Measurements from ENCODE around the gene SMG1. TPM values are rescaled to one million over a fixed set of nuclear protein-coding genes. Genes with fewer than 3 reads are reported as not detected.

The SMG1 gene
- 74.9 and 94.6 TPM in 2 replicates for total RNA-seq

GRCh38 chr16:18925986-18926865 is at the start of gene SMG1:
Gene SMG1 (minus strand): TSS chr16:18926408. CDS start chr16:18926041, 367 bp downstream.

GRCh38 chr16:18801145-18801972 is 124.8 kb downstream of the SMG1 start, which contains the start of gene ARL6IP1:
Gene ARL6IP1 (minus strand): TSS chr16:18801549. CDS start chr16:18801466, 83 bp downstream.

GRCh38 chr16:18789850-18790706 is 136.1 kb downstream of the SMG1 start, which contains the start of gene RPS15A:
Gene RPS15A (minus strand): TSS chr16:18790334. CDS start chr16:18789113, 1,221 bp downstream.

Other genes with a start within 250 kb of the SMG1 start
- 2,909 and 3,577 TPM in 2 replicates for gene RPS15A, start 136.1 kb downstream of the SMG1 start, total RNA-seq
- gene ARL6IP1, start 124.9 kb downstream of the SMG1 start, total RNA-seq = 230 and 306 TPM in 2 replicates
- gene TMC7, start 57.5 kb upstream of the SMG1 start, total RNA-seq = 3.4 and 5.3 TPM in 2 replicates
- gene COQ7, start 141.2 kb upstream of the SMG1 start, total RNA-seq = 9.0 and 13.5 TPM in 2 replicates
- 27.5 and 37.1 TPM in 2 replicates for gene ITPRIPL2, start 187.6 kb upstream of the SMG1 start, total RNA-seq
- 1.7 and 6.3 TPM in 2 replicates for gene SYT17, start 241.8 kb upstream of the SMG1 start, total RNA-seq